ENCODE results near the gene PDZD2.
"Not testable (repeated sequence)": the region's sequence is repeated elsewhere in the genome, so short reads cannot be mapped to it uniquely, and the experiment has no call there.

GRCh38 chr5:31732821-31733220 is 93.9 kb downstream of the PDZD2 start:
- TF ChIP-seq, protein P1, sequence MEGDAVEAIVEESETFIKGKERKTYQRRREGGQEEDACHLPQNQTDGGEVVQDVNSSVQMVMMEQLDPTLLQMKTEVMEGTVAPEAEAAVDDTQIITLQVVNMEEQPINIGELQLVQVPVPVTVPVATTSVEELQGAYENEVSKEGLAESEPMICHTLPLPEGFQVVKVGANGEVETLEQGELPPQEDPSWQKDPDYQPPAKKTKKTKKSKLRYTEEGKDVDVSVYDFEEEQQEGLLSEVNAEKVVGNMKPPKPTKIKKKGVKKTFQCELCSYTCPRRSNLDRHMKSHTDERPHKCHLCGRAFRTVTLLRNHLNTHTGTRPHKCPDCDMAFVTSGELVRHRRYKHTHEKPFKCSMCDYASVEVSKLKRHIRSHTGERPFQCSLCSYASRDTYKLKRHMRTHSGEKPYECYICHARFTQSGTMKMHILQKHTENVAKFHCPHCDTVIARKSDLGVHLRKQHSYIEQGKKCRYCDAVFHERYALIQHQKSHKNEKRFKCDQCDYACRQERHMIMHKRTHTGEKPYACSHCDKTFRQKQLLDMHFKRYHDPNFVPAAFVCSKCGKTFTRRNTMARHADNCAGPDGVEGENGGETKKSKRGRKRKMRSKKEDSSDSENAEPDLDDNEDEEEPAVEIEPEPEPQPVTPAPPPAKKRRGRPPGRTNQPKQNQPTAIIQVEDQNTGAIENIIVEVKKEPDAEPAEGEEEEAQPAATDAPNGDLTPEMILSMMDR (IDR thresholded peaks at IDR 0.05; ENCODE audit: extremely low read depth in 1 of 2, insufficient read depth in 1 of 2, low read depth in 1 of 2, low read length in 2 of 2), result not testable (repeated sequence)
- not testable (repeated sequence) for TF ChIP-seq JUN (IDR thresholded peaks at IDR 0.05; ENCODE audit: borderline replicate concordance, insufficient read depth, insufficient read length, low read depth); POLR2AphosphoS5 (IDR thresholded peaks at IDR 0.05; ENCODE audit: insufficient read depth, low read depth, low read length)

Measured in endothelial cell of umbilical vein (primary cell).